ENCODE measurements around the gene SLC20A1.
A peak's percentile ranks its signal among the peaks of the same experiment; 100 is the strongest.

Gene SLC20A1

GRCh38 chr2:112636605-112637288 is 9.0 kb upstream of the SLC20A1 start:
- no peak for TF ChIP-seq ZNF274 (IDR thresholded peaks at IDR 0.05; ENCODE audit: low read depth, low read length)
- no peak overlapping the region for H3K4me3 ChIP-seq (ENCODE audit: low read length)

- no peak for TF ChIP-seq ZNF274 (IDR thresholded peaks at IDR 0.05; ENCODE audit: low read depth, low read length)
- H3K4me3 ChIP-seq (ENCODE audit: low read length): no peak overlapping the region
Measured at GRCh38 chr2:112637289-112637660, 8.5 kb upstream of the SLC20A1 start.

GRCh38 chr2:112639936-112640335 is 5.8 kb upstream of the SLC20A1 start:
- TF ChIP-seq ZNF274 (IDR thresholded peaks at IDR 0.05; ENCODE audit: low read depth, low read length): no peak
- no peak overlapping the region for H3K4me3 ChIP-seq (ENCODE audit: low read length)

- H3K4me3 ChIP-seq (ENCODE audit: low read length): no peak overlapping the region
- no peak for TF ChIP-seq ZNF274 (IDR thresholded peaks at IDR 0.05; ENCODE audit: low read depth, low read length)
Measured at GRCh38 chr2:112640467-112640799, 5.3 kb upstream of the SLC20A1 start.

GRCh38 chr2:112640800-112641675 is 4.7 kb upstream of the SLC20A1 start:
- no peak overlapping the region for H3K4me3 ChIP-seq (ENCODE audit: low read length)
- TF ChIP-seq ZNF274 (IDR thresholded peaks at IDR 0.05; ENCODE audit: low read depth, low read length): no peak

- no peak overlapping the region for H3K4me3 ChIP-seq (ENCODE audit: low read length)
- no peak for TF ChIP-seq ZNF274 (IDR thresholded peaks at IDR 0.05; ENCODE audit: low read depth, low read length)
Measured at GRCh38 chr2:112641701-112642100, 4.0 kb upstream of the SLC20A1 start.

- H3K4me3 ChIP-seq (ENCODE audit: low read length): no peak overlapping the region
- TF ChIP-seq ZNF274 (IDR thresholded peaks at IDR 0.05; ENCODE audit: low read depth, low read length): no peak
Measured at GRCh38 chr2:112642561-112642960, 3.2 kb upstream of the SLC20A1 start.

- no peak for TF ChIP-seq ZNF274 (IDR thresholded peaks at IDR 0.05; ENCODE audit: low read depth, low read length)
Measured at GRCh38 chr2:112642966-112643365, 2.8 kb upstream of the SLC20A1 start.

GRCh38 chr2:112643488-112643887 is 2.3 kb upstream of the SLC20A1 start:
- no peak for TF ChIP-seq ZNF274 (IDR thresholded peaks at IDR 0.05; ENCODE audit: low read depth, low read length)
- no peak overlapping the region for H3K4me3 ChIP-seq (ENCODE audit: low read length)

More at GRCh38 chr2:112642966-112643365, 2.8 kb upstream of the SLC20A1 start:
- no peak overlapping the region for H3K4me3 ChIP-seq (ENCODE audit: low read length)

GRCh38 chr2:112644155-112644932 is 1.4 kb upstream of the SLC20A1 start:
- H3K4me3 ChIP-seq (ENCODE audit: low read length): peak overlapping the region; percentile 66; the same call in 1 of the 2 replicates
- TF ChIP-seq ZNF274 (IDR thresholded peaks at IDR 0.05; ENCODE audit: low read depth, low read length): no peak

GRCh38 chr2:112644933-112645309 is 818 bp upstream of the SLC20A1 start:
- peak overlapping the region; percentile 66 for H3K4me3 ChIP-seq (ENCODE audit: low read length)
- TF ChIP-seq ZNF274 (IDR thresholded peaks at IDR 0.05; ENCODE audit: low read depth, low read length): no peak

GRCh38 chr2:112646102-112646719 is 472 bp downstream of the SLC20A1 start:
- TF ChIP-seq ZNF274 (IDR thresholded peaks at IDR 0.05; ENCODE audit: low read depth, low read length): no peak
- peak overlapping the region; percentile 94 for H3K4me3 ChIP-seq (ENCODE audit: low read length)

- TF ChIP-seq ZNF274 (IDR thresholded peaks at IDR 0.05; ENCODE audit: low read depth, low read length): no peak
- H3K4me3 ChIP-seq (ENCODE audit: low read length): peak overlapping the region; percentile 94
Measured at GRCh38 chr2:112646791-112647689, 1.3 kb downstream of the SLC20A1 start.

Measured in GM08714 (cell line).